GM19438 (cell line): ENCODE results near the gene QDPR.
"Not testable (repeated sequence)": the region's sequence is repeated elsewhere in the genome, so short reads cannot be mapped to it uniquely, and the experiment has no call there.

ENCODE experiments used
- ATAC-seq: cut with Tn5 transposase; IDR thresholded peaks from one replicate; pipeline ENCODE4 v1.9.1; 2021; ENCODE audit warnings: low read depth; ENCODE audit not compliant: unreplicated experiment

QDPR gene

DNA sequence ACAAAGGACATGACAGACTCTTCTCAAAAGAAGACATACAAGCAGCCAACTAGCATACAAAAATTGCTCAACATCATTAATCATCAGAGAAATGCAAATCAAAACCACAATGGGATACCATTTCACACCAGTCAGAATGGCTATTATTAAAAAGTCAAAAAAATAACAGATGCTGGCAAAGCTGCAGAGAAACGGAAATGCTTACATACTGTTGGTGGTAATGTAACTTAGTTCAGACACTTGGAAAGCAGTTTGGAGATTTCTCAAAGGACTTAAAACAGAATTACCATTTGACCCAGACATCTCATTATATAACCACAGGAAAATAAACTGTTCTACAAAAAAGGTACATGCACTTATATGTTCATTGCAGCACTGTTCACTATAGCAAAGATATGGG is 69.4 kb downstream of the QDPR start:
- not testable (repeated sequence) for ATAC-seq

DNA sequence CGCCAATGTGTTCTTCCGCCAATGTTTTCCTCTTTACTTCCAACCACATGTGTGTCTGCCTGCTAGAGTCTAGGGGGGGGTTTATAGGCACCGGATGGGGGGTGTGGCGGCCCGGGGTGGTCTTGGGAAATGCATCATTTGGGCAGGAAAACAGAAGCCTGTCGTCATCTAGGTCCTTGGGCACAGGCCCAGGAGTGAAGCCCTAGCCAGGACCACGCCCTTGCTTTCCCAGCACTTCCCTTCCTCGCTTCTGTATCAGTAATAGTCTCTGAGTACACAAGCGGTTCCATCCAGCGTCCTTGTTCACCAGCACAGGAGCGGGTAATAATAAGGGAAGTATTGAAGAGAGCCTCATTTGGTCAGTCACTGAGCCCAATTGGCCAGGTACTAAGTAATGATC is 74.5 kb downstream of the QDPR start:
- no peak for ATAC-seq

DNA sequence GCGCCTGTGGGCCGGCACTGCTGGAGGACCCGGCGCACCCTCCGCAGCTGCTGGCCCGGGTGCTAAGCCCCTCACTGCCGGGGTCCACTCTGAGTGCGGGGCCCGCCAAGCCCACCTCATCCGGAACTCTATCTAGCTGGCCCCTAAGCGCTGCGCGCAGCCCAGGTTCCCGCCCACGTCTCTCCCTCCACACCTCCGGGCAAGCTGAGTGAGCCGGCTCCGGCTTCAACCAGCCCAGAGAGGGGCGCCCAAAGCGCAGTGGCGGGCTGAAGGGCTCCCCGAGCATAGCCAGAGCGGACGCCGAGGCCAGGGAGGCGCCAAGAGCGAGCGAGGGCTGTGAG is 75.2 kb downstream of the QDPR start:
- ATAC-seq: no peak
